Astrocyte (in vitro differentiated cells and primary cell): ENCODE results near the gene SLC1A6. TPM values are rescaled to one million over a fixed set of nuclear protein-coding genes. Genes with fewer than 3 reads are reported as not detected.
"Not testable (repeated sequence)": the region's sequence is repeated elsewhere in the genome, so short reads cannot be mapped to it uniquely, and the experiment has no call there.

Experiments used
- DNase-seq: peaks from one replicate; pipeline ENCODE4 v3.0.0-alpha.2; 2010; ENCODE audit warnings: low read depth
- FAIRE-seq: peaks from 2 replicates; lab custom pipeline; 2011; peaks lifted over from hg19 to GRCh38; lab: Jason Lieb, UNC
- H2AFZ ChIP-seq: 2 replicates; pipeline ENCODE4 v1.6.0; 2012; ENCODE audit warnings: low read depth, low read length, inconsistent platforms
- H3K27ac ChIP-seq: 2 replicates; pipeline ENCODE4 v1.5.1; 2011; ENCODE audit warnings: low read depth, low read length, inconsistent platforms
- H3K27me3 ChIP-seq: 2 replicates; pipeline ENCODE4 v1.6.0; 2011; ENCODE audit warnings: low read length, inconsistent platforms; ENCODE audit not compliant: insufficient read depth
- H3K36me3 ChIP-seq: 2 replicates; pipeline ENCODE4 v1.5.1; 2011; ENCODE audit warnings: low read length, inconsistent platforms; ENCODE audit not compliant: insufficient read depth
- H3K4me1 ChIP-seq: 2 replicates; pipeline ENCODE4 v1.5.1; 2011; ENCODE audit warnings: low read length, inconsistent platforms; ENCODE audit not compliant: insufficient read depth
- H3K4me2 ChIP-seq: 2 replicates; pipeline ENCODE4 v1.6.0; 2012; ENCODE audit warnings: low read length, inconsistent platforms
- H3K4me3 ChIP-seq: 2 replicates; pipeline ENCODE4 v1.5.1; 2011; ENCODE audit warnings: low read depth, mild to moderate bottlenecking, low read length, inconsistent platforms; ENCODE audit not compliant: insufficient read depth
- H3K79me2 ChIP-seq: 2 replicates; pipeline ENCODE4 v1.6.0; 2012; ENCODE audit warnings: mild to moderate bottlenecking, low read length, inconsistent platforms; ENCODE audit not compliant: insufficient read depth
- H3K9ac ChIP-seq: 2 replicates; pipeline ENCODE4 v1.6.0; 2012; ENCODE audit warnings: mild to moderate bottlenecking, low read length, inconsistent platforms
- H3K9me3 ChIP-seq: 2 replicates; pipeline ENCODE4 v1.5.1; 2012; ENCODE audit warnings: low read depth, mild to moderate bottlenecking, low read length, inconsistent platforms; ENCODE audit not compliant: insufficient read depth
- H4K20me1 ChIP-seq: 2 replicates; pipeline ENCODE4 v1.6.0; 2012; ENCODE audit warnings: low read length, inconsistent platforms; ENCODE audit not compliant: insufficient read depth
- H3K27ac Mint-ChIP-seq: one replicate; pipeline ENCODE4 v1.8.0; 2021; ENCODE audit warnings: mild to moderate bottlenecking, mixed read lengths; ENCODE audit not compliant: unreplicated experiment
- H3K27me3 Mint-ChIP-seq: one replicate; pipeline ENCODE4 v1.8.0; 2021; ENCODE audit warnings: low read depth, mixed read lengths; ENCODE audit not compliant: unreplicated experiment
- H3K36me3 Mint-ChIP-seq: one replicate; pipeline ENCODE4 v1.8.0; 2021; ENCODE audit warnings: low read depth, mixed read lengths; ENCODE audit not compliant: unreplicated experiment
- H3K4me1 Mint-ChIP-seq: one replicate; pipeline ENCODE4 v1.8.0; 2021; ENCODE audit warnings: low read depth, mixed read lengths; ENCODE audit not compliant: unreplicated experiment
- H3K4me3 Mint-ChIP-seq: one replicate; pipeline ENCODE4 v1.8.0; 2021; ENCODE audit warnings: mild to moderate bottlenecking, moderate library complexity, mixed read lengths; ENCODE audit not compliant: unreplicated experiment
- H3K9me3 Mint-ChIP-seq: one replicate; pipeline ENCODE4 v1.8.0; 2021; ENCODE audit warnings: mild to moderate bottlenecking, mixed read lengths; ENCODE audit not compliant: unreplicated experiment
- CTCF ChIP-seq: IDR thresholded peaks from 2 replicates; pipeline ENCODE4 v1.5.1; 2011; ENCODE audit warnings: low read depth, mild to moderate bottlenecking, inconsistent platforms, low read length, moderate library complexity; ENCODE audit not compliant: insufficient read depth
- EZH2 ChIP-seq: IDR thresholded peaks from 2 replicates; pipeline ENCODE4 v1.6.1; 2012; ENCODE audit warnings: mild to moderate bottlenecking, low read length, inconsistent platforms; ENCODE audit not compliant: insufficient read depth
- total RNA-seq: library from RNA; stranded (reverse); gene quantifications from 2 replicates; pipeline ENCODE4 v1.2.1, GENCODE V29; 2021

SLC1A6 gene
- total RNA-seq, 1 donor from 2014 or later: 1.6 TPM

- FAIRE-seq (no peak), DNase-seq (no peak)
- Histone ChIP-seq H3K4me3 (no peak overlapping the region), H3K79me2 (no peaks in the 10 kb centered on the region), H4K20me1 (no peaks in the 10 kb centered on the region), H3K27me3 (no peaks in the 10 kb centered on the region), H3K4me1 (no peaks in the 10 kb centered on the region), H3K27ac (no peak overlapping the region), H3K9me3 (peaks cover 5% of the 10 kb centered on the region), H2AFZ (no peak overlapping the region), H3K36me3 (no peaks in the 10 kb centered on the region), H3K4me2 (no peak overlapping the region), H3K9ac (no peak overlapping the region)
- H3K4me1 Mint-ChIP-seq: no peaks in the 10 kb centered on the region
- H3K36me3 Mint-ChIP-seq: no peaks in the 10 kb centered on the region
- no peak for TF ChIP-seq EZH2
- TF ChIP-seq CTCF: no peak
- no peak overlapping the region for H3K4me3 Mint-ChIP-seq
- H3K9me3 Mint-ChIP-seq: peaks cover 10% of the 10 kb centered on the region
- no peak overlapping the region for H3K27ac Mint-ChIP-seq
- H3K27me3 Mint-ChIP-seq: no peaks in the 10 kb centered on the region
Measured at GRCh38 chr19:14950421-14950820, 29.2 kb downstream of the SLC1A6 start.

- Histone ChIP-seq H3K79me2 (no peaks in the 10 kb centered on the region), H2AFZ (no peak overlapping the region), H3K4me1 (no peaks in the 10 kb centered on the region), H3K4me2 (no peak overlapping the region), H3K27ac (no peak overlapping the region), H3K27me3 (no peaks in the 10 kb centered on the region), H3K9me3 (peaks cover 5% of the 10 kb centered on the region), H3K4me3 (no peak overlapping the region), H4K20me1 (no peaks in the 10 kb centered on the region), H3K9ac (no peak overlapping the region), H3K36me3 (no peaks in the 10 kb centered on the region)
- Mint-ChIP-seq H3K36me3 (no peaks in the 10 kb centered on the region), H3K9me3 (peaks cover 10% of the 10 kb centered on the region), H3K4me1 (no peaks in the 10 kb centered on the region), H3K27ac (no peak overlapping the region), H3K27me3 (no peaks in the 10 kb centered on the region), H3K4me3 (no peak overlapping the region)
- TF ChIP-seq EZH2 (no peak), CTCF (no peak)
- FAIRE-seq: no peak
- DNase-seq: no peak
Measured at GRCh38 chr19:14949876-14950275, 29.8 kb downstream of the SLC1A6 start.

GRCh38 chr19:14949413-14949812, 30.3 kb downstream of the SLC1A6 start:
- not testable (repeated sequence) for H2AFZ ChIP-seq, DNase-seq, H3K36me3 ChIP-seq, H3K4me1 ChIP-seq, H3K4me3 ChIP-seq, H3K79me2 ChIP-seq, H3K27ac ChIP-seq, H3K9me3 ChIP-seq, H3K4me1 Mint-ChIP-seq, FAIRE-seq, H3K27ac Mint-ChIP-seq, H3K4me3 Mint-ChIP-seq, H3K36me3 Mint-ChIP-seq, H3K9ac ChIP-seq, H4K20me1 ChIP-seq, H3K4me2 ChIP-seq, H3K27me3 ChIP-seq, H3K27me3 Mint-ChIP-seq
- H3K9me3 Mint-ChIP-seq: peaks cover 10% of the 10 kb centered on the region
